WI38 (cell line): ENCODE data around the gene DDX17.
A peak's percentile ranks its signal among the peaks of the same experiment; 100 is the strongest.

Experiments
- H3K4me3 ChIP-seq: 2 replicates; pipeline ENCODE4 v1.5.1; 2011; ENCODE audit warnings: low read depth, mild to moderate bottlenecking, control low read depth, low read length
- CTCF ChIP-seq: IDR thresholded peaks from 2 replicates; pipeline ENCODE4 v1.5.1; 2012; ENCODE audit warnings: low read depth, mild to moderate bottlenecking, control low read depth, low read length

Gene DDX17

GRCh38 chr22:38506118-38506962, at the start of gene DDX17:
TSS of gene DDX17 (minus strand) at chr22:38506311.
- H3K4me3 ChIP-seq = peak within 1 kb of the TSS; percentile 82
- no peak for TF ChIP-seq CTCF

DNA sequence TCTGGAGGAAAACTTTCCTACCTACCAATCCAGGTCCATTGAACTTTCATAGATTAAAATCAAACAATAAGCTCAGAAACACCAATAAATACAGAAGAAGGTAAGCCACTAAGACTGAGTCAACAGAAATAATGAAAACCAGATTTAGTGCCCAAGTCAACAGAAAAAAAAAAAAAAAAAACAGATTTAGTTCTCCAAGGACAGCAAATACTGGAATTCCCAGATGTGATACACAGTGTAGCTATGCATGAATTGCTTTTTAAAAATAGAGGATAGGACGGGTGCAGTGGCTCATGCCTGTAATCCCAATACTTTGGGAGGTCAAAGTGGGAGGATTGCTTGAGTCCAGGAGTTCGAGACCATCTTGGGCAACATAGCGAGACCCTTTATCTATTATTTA, 48.2 kb upstream of the DDX17 start:
- no peak for TF ChIP-seq CTCF

GRCh38 chr22:38549101-38549894, 43.2 kb upstream of the DDX17 start:
- H3K4me3 ChIP-seq = no peak overlapping the region
- TF ChIP-seq CTCF = no peak

More for the DNA sequence above, 48.2 kb upstream of the DDX17 start:
- H3K4me3 ChIP-seq = no peak overlapping the region

DNA sequence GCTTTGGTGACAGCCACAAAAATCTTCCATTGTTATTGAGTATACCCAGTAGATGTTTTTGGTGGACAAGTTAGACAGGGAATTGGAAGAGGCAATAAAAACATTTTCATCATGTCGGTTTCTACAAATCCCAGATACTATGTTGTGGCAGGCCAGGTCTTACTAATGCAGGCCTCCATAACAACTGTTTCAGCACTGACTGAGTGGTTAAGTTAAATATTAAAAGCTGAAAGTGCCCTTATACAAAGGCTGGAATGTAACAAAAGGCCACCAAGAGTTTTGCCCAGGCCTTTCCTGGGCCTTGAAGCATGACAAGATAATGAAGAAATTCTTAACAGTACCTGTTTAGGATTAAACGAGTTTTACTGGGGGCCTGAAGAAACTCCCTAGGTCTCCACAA, 34.6 kb upstream of the DDX17 start:
- no peak overlapping the region for H3K4me3 ChIP-seq
- no peak for TF ChIP-seq CTCF

GRCh38 chr22:38531251-38531938, 25.3 kb upstream of the DDX17 start:
- no peak for TF ChIP-seq CTCF
- no peak overlapping the region for H3K4me3 ChIP-seq

GRCh38 chr22:38524429-38524828, 18.3 kb upstream of the DDX17 start:
- no peak for TF ChIP-seq CTCF

More at GRCh38 chr22:38524429-38524828, 18.3 kb upstream of the DDX17 start:
- H3K4me3 ChIP-seq = no peak overlapping the region
